Smooth muscle cell (in vitro differentiated cells): Measurements from ENCODE around the gene DXO. TPM values are rescaled to one million over a fixed set of nuclear protein-coding genes. Genes with fewer than 3 reads are reported as not detected.
"Not testable (repeated sequence)": the region's sequence is repeated elsewhere in the genome, so short reads cannot be mapped to it uniquely, and the experiment has no call there.

Experiments
- DNase-seq: peaks from one replicate; lab custom pipeline; 2025; ENCODE audit not compliant: unreplicated experiment; lab: John Stamatoyannopoulos, UW
- H2AFZ ChIP-seq: fragments of 200-600 bp; sonication (generic); 2 replicates; pipeline ENCODE4 v1.6.0; 2016; ENCODE audit warnings: antibody characterized with exemption, low read depth, mild to moderate bottlenecking
- H3F3A ChIP-seq: fragments of 200-600 bp; sonication (generic); 2 replicates; pipeline ENCODE4 v1.6.0; 2017; ENCODE audit warnings: antibody characterized with exemption, low read depth
- H3K27ac ChIP-seq: fragments of 200-600 bp; sonication (generic); 2 replicates; pipeline ENCODE4 v1.5.1; 2016; ENCODE audit warnings: low read depth, mild to moderate bottlenecking
- H3K27me3 ChIP-seq: fragments of 200-600 bp; sonication (generic); 2 replicates; pipeline ENCODE4 v1.6.1; 2016; ENCODE audit warnings: low read depth, mild to moderate bottlenecking
- H3K36me3 ChIP-seq: fragments of 200-600 bp; sonication (generic); 2 replicates; pipeline ENCODE4 v1.5.1; 2016; ENCODE audit warnings: low read depth
- H3K4me1 ChIP-seq: fragments of 200-600 bp; sonication (generic); 2 replicates; pipeline ENCODE4 v1.5.1; 2016; ENCODE audit warnings: low read depth
- H3K4me2 ChIP-seq: fragments of 200-600 bp; sonication (generic); 2 replicates; pipeline ENCODE4 v1.6.0; 2016; ENCODE audit warnings: mild to moderate bottlenecking
- H3K4me3 ChIP-seq: fragments of 200-600 bp; sonication (generic); 2 replicates; pipeline ENCODE4 v1.5.1; 2016; ENCODE audit warnings: mild to moderate bottlenecking
- H3K79me2 ChIP-seq: fragments of 200-600 bp; sonication (generic); 2 replicates; pipeline ENCODE4 v1.6.0; 2016; ENCODE audit warnings: low read depth, mild to moderate bottlenecking
- H3K9ac ChIP-seq: fragments of 200-600 bp; sonication (generic); 2 replicates; pipeline ENCODE4 v1.6.0; 2016; ENCODE audit warnings: low read depth
- H3K9me3 ChIP-seq: fragments of 200-600 bp; sonication (generic); replicated peaks from 2 replicates; pipeline ENCODE4 v1.5.1; 2016; ENCODE audit warnings: low read depth
- H4K20me1 ChIP-seq: fragments of 200-600 bp; sonication (generic); 2 replicates; pipeline ENCODE4 v1.6.0; 2016; ENCODE audit warnings: low read depth
- WGBS: methylation state at CpG from one replicate; pipeline ENCODE4 v1.1.7; 2016; ENCODE audit warnings: low lambda C conversion rate; 5-methylcytosine and 5-hydroxymethylcytosine counted together
- polyA plus RNA-seq: library from polyadenylated mRNA; unstranded; fragments of >200 nt; fragmentation: Nextera tagmentation; extraction: Ambion mirVana; gene quantifications from 2 replicates; pipeline ENCODE4 v1.2.1, GENCODE V29; 2016
- total RNA-seq: library from RNA; depleted of rRNA; stranded (reverse); fragments of >200 nt; gene quantifications from 2 replicates; pipeline ENCODE4 v1.2.3, GENCODE V29; 2014

Gene DXO
- total and polyA plus RNA-seq, 2 experiments from 2014 or later: 11.0 to 21.9 TPM

GRCh38 chr6:31996385-31996784 lies 24.4 kb upstream of the DXO start:
- not testable (repeated sequence) for H3K36me3 ChIP-seq, H3K4me1 ChIP-seq, H3K27me3 ChIP-seq, H3K9me3 ChIP-seq, H3K4me3 ChIP-seq, H3F3A ChIP-seq, DNase-seq, H3K4me2 ChIP-seq, H4K20me1 ChIP-seq, H3K9ac ChIP-seq, H3K79me2 ChIP-seq, H3K27ac ChIP-seq, H2AFZ ChIP-seq
- 93% methylated on average over 6 of the region's 6 CpGs for WGBS

- not testable (repeated sequence) for H3K4me1 ChIP-seq, H3K79me2 ChIP-seq, H3K9me3 ChIP-seq, H3K36me3 ChIP-seq, DNase-seq, H3K27me3 ChIP-seq, H3K4me2 ChIP-seq, H3F3A ChIP-seq, H3K27ac ChIP-seq, H3K9ac ChIP-seq, H3K4me3 ChIP-seq, H4K20me1 ChIP-seq, H2AFZ ChIP-seq
- WGBS: no CpG with 5 or more reads among the region's 14 CpGs
Observed at GRCh38 chr6:31994421-31994820, 22.5 kb upstream of the DXO start.

DNA sequence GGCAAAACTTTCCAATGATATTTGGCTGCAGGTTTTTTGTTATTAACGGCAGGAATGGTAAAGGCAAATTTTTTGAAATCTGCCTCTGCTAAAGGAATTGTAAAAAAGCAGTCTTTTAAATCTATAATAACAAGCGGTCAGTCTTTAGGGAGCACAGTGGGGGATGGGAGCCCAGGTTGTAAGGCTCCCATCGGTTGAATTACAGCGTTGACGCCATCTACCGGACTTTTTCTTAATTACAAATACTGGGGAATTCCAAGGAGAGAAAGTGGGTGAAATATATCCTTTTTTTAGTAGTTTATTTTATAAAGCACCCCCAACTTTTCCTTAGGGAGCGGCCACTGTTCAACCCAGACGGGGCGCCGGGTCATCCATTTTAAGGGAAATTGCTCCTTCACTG lies 17.4 kb upstream of the DXO start:
- H3K79me2 ChIP-seq, H3K4me3 ChIP-seq, H2AFZ ChIP-seq, H4K20me1 ChIP-seq, DNase-seq, H3F3A ChIP-seq, H3K4me1 ChIP-seq, H3K36me3 ChIP-seq, H3K27me3 ChIP-seq, H3K9me3 ChIP-seq, H3K9ac ChIP-seq, H3K4me2 ChIP-seq, H3K27ac ChIP-seq: not testable (repeated sequence)
- WGBS: no CpG with 5 or more reads among the region's 10 CpGs

DNA sequence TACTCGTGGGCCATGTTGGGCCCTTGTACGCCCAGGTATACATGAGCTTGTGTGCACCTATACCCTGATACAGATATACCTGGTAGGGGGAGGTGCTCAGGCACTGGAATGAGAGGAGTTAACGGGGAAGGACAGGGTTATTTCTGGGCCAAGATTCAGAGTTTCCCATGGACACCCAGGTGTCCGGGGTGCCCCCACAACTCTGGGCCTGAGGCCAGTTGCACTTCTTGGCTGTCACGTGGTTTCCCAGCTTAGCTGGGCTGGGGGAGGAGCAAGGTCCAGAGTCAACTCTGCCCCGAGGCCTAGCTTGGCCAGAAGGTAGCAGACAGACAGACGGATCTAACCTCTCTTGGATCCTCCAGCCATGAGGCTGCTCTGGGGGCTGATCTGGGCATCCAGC lies 9.8 kb upstream of the DXO start, which contains the start of gene C4A:
C4A (plus strand) TSS at position 314 of the 400 bp plus-strand sequence; CDS start at position 365, 51 bp downstream.
- DNase-seq, H3K4me3 ChIP-seq, H3K9ac ChIP-seq, H4K20me1 ChIP-seq, H3F3A ChIP-seq, H3K36me3 ChIP-seq, H3K27me3 ChIP-seq, H3K27ac ChIP-seq, H2AFZ ChIP-seq, H3K4me1 ChIP-seq, H3K79me2 ChIP-seq, H3K9me3 ChIP-seq, H3K4me2 ChIP-seq: not testable (repeated sequence)
- no CpG with 5 or more reads among the region's 7 CpGs for WGBS

- H3K9ac ChIP-seq, H3K4me1 ChIP-seq, H3K4me3 ChIP-seq, DNase-seq, H3K27ac ChIP-seq, H3F3A ChIP-seq, H3K79me2 ChIP-seq, H3K4me2 ChIP-seq, H3K36me3 ChIP-seq, H4K20me1 ChIP-seq, H3K27me3 ChIP-seq, H3K9me3 ChIP-seq, H2AFZ ChIP-seq: not testable (repeated sequence)
- WGBS: no CpG with 5 or more reads among the region's 5 CpGs
Observed at GRCh38 chr6:31980998-31981397, 9.1 kb upstream of the DXO start.

DNA sequence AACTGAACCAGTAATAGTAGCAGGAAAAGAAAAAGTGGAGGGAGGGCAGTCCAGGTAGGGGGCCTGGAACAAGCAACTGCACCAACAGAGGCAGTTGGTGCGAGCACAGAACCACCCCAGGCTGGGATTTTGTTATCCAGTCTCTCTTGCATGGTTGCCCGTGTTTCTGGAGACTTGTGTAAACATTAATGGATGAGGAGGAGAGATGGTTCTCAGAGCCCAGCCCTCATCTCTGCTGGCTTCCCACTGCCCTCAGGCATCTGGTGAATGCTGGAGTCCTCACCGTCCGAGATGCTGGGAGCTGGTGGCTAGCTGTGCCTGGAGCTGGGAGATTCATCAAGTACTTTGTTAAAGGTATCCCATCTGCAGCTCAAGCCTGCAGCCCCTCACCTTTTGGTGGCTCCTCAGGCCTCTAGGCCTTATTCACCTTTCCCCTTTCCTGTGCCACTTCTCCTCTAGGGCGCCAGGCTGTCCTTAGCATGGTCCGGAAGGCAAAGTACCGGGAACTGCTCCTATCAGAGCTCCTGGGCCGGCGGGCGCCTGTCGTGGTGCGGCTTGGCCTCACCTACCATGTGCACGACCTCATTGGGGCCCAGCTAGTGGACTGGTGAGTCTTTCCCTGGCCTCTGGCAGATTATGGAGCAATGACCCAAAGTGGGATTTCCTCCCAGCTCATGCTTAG lies 8.4 kb upstream of the DXO start:
- WGBS: 92% methylated on average over 12 of the region's 13 CpGs
- not testable (repeated sequence) for H2AFZ ChIP-seq, H3K4me3 ChIP-seq, H3K9me3 ChIP-seq, H3K27me3 ChIP-seq, H3K9ac ChIP-seq, H4K20me1 ChIP-seq, H3K79me2 ChIP-seq, DNase-seq, H3K4me1 ChIP-seq, H3K36me3 ChIP-seq, H3K4me2 ChIP-seq, H3K27ac ChIP-seq, H3F3A ChIP-seq
